AG10803 (cell line): ENCODE data around the gene PLEKHS1.

ENCODE experiments used
- DNase-seq: peaks from one replicate; pipeline ENCODE4 v3.0.0; 2010; ENCODE audit warnings: low read depth
- H3K4me3 ChIP-seq: 2 replicates; pipeline ENCODE4 v1.5.1; 2011; ENCODE audit warnings: mild to moderate bottlenecking, low read length, control low read depth
- TF ChIP-seq, protein P1 (sequence below): conservative IDR thresholded peaks from 2 replicates; pipeline ENCODE4 v1.5.1; 2011; ENCODE audit warnings: mild to moderate bottlenecking, low read length, control low read depth, inconsistent platforms

PLEKHS1 gene

DNA sequence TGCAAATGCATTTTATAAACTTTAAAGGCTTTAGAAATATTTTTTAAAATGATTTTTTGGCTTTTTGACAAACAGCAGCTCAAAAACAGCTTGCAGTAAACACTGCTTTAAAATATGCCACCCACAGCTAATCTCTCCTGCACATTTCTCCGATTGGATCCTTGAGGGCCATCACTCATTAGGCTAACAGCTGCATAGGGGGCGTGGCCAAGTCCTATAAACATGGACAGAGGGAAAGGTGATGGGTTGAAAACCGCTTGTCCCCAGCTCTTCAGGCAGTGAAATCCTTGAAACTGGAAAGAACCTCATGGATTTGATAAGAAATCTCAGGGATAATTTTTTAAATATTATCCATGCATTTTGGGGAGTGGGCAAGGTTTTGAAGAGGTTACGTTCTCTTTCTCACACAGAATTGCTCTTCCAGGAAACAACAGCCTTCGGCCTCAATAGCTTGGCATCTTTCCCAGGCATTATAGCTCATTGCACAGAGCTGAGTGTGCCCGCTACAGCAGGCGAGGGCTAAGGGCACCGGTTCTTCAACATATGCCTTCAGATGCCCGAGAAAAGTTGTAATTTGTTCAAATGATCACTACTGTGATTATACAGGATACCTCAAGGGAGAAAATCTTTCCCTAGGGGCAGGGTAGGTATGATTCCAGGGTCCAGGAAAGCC is 1.7 kb downstream of the PLEKHS1 start:
- no peak for DNase-seq
- TF ChIP-seq, protein P1, sequence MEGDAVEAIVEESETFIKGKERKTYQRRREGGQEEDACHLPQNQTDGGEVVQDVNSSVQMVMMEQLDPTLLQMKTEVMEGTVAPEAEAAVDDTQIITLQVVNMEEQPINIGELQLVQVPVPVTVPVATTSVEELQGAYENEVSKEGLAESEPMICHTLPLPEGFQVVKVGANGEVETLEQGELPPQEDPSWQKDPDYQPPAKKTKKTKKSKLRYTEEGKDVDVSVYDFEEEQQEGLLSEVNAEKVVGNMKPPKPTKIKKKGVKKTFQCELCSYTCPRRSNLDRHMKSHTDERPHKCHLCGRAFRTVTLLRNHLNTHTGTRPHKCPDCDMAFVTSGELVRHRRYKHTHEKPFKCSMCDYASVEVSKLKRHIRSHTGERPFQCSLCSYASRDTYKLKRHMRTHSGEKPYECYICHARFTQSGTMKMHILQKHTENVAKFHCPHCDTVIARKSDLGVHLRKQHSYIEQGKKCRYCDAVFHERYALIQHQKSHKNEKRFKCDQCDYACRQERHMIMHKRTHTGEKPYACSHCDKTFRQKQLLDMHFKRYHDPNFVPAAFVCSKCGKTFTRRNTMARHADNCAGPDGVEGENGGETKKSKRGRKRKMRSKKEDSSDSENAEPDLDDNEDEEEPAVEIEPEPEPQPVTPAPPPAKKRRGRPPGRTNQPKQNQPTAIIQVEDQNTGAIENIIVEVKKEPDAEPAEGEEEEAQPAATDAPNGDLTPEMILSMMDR: no peak
- no peak overlapping the region for H3K4me3 ChIP-seq

DNA sequence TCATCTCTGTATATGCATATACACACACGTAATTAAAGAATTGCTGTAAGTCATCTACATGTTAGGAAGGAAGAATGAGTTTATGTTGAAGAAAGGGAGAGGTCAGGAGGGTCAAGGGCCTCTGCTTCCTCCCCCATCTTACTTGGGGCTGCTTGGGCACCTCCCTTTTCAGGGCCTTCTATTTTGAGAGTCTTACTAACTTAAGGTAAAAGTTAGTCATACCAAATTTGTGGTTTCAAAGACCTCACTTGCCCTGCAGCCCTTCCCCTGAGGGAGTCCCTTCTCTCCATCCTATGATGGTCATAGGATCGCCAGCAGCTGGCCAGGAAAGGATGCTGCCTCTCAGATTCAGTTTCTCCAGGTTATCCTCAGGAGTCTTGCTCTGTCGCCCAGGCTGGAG is 2.6 kb downstream of the PLEKHS1 start:
- no peak for DNase-seq
- H3K4me3 ChIP-seq: no peak overlapping the region
- TF ChIP-seq, protein P1: no peak

DNA sequence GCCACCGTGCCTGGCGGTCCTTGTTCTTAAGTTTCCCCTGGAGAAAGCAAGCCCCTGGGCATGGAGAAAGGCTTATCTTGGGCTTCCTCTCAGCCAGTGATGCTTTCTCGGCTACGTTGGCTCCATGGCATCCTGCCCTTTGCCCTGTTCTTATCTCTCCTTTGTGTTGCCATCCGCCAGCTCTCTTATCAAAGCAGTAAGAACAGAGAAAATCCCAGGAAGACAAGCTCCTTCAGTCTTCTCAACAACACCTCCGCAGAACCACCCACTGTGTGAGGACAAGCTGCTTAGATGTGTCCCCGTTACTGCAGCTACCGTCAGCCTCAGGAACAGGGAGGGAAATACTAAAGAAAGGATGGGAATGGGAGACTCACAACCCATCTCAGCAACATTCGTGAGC is 3.3 kb downstream of the PLEKHS1 start:
- no peak for DNase-seq
- H3K4me3 ChIP-seq: no peak overlapping the region
- TF ChIP-seq, protein P1: no peak

DNA sequence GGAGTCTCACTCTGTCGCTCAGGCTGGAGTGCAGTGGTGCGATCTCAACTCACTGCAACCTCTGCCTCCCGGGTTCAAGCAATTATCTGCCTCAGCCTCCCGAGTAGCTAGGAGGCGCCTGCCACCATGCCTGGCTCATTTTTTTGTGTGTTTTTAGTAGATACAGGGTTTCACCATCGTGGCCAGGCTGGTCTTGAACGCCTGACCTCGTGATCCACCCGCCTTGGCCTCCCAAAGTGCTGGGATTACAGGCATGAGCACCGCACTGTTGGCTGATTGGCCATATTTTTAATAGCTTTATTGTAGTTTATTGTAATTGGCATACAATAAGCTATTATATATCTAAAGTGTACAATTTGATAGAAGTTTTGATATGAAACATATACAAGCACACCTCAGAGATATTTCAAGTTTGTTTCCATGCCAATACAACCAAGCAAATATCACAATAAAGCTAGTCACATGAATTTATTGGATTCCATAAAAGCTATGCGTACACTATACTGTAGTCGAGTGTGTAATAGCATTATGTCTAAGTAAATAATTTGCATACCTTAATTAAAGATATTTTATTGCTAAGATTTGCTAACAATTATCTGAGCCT is 5.6 kb downstream of the PLEKHS1 start:
- no peak for DNase-seq
- TF ChIP-seq, protein P1: no peak

DNA sequence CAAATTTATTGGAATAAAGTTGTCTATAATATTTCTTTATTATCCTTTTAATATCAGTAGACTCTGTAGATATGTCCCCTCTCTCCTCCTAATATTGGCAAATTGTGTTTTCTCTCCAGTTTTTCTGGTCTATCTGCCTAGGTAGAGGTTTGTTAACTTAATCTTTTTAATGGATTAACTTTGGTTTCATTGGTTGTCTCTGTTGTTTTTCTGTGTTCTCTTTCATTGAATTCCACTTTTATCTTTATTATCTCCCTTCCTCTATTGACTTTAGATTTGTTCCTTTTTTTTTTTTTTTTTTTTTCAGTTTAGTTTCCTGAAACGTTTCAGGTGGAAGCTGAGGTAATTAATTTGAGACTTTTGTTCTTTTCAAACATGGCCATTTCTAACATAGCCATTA is 10.6 kb downstream of the PLEKHS1 start:
- H3K4me3 ChIP-seq: no peak overlapping the region
- no peak for DNase-seq
- TF ChIP-seq, protein P1: no peak

More for the DNA sequence above, 5.6 kb downstream of the PLEKHS1 start:
- H3K4me3 ChIP-seq: no peak overlapping the region

DNA sequence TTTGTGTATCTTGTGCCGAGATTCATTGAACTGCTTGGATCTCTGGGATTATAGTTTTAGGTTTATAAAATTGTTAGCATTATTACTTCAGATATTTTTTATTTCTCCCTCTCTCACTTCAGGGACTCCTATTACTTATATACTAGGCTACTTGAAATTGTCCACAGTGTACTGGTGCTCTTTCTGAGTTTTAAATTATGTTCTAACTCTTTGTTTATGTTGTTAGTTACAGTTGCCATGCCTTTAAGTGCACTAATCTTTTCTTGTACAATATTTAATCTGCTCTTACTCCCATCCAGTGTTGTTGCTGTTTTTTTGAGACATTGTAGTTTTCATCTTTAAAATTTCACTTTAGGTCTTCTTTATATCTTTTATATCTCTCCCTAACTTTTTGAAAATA is 13.1 kb downstream of the PLEKHS1 start:
- H3K4me3 ChIP-seq: no peak overlapping the region
- no peak for DNase-seq
- TF ChIP-seq, protein P1: no peak

DNA sequence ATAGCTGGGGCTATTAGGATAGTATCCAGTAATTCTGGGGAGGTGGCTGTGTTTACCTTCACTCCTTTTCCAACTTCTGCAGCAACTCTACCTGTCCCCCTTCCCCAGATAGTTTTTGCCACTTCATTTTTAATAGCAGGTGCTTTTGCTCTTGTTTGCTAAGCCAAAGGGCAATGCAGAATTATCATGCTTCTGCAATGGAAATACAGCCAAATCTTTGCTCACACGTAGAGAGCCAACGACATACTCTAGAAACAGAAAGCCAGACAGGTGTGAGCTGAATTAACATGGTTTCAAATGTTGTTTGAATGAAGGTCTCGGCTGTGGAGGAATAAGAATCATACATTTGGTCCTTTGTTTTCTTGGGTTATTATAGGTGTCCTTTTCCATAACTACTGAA is 14.4 kb downstream of the PLEKHS1 start:
- no peak for DNase-seq
- H3K4me3 ChIP-seq: no peak overlapping the region
- TF ChIP-seq, protein P1: no peak
